Neural cell (in vitro differentiated cells): ENCODE data around the gene PINLYP. TPM values are rescaled to one million over a fixed set of nuclear protein-coding genes. Genes with fewer than 3 reads are reported as not detected.

ENCODE experiments used
- H2AFZ ChIP-seq: fragments of 200-600, 300-800 bp; sonication (generic), shearing (Covaris generic); 2 replicates; pipeline ENCODE4 v1.6.0; 2014; ENCODE audit warnings: low read depth, mild to moderate bottlenecking, antibody characterized with exemption, low read length, moderate library complexity
- H3F3A ChIP-seq: fragments of 200-600 bp; shearing (Covaris generic); 2 replicates; pipeline ENCODE4 v1.6.1; 2016; ENCODE audit warnings: mild to moderate bottlenecking, moderate library complexity, mixed read lengths, antibody characterized with exemption, low read length; ENCODE audit not compliant: insufficient read depth, poor library complexity, severe bottlenecking
- H3K27ac ChIP-seq: fragments of 200-600, 300-800 bp; sonication (generic), shearing (Covaris generic); 2 replicates; pipeline ENCODE4 v1.5.1; 2014; ENCODE audit warnings: mild to moderate bottlenecking, low read length, moderate library complexity
- H3K27me3 ChIP-seq: fragments of 300-800, 200-600 bp; sonication (generic), shearing (Covaris generic); 2 replicates; pipeline ENCODE4 v1.6.0; 2014; ENCODE audit warnings: mild to moderate bottlenecking, low read depth, low read length, moderate library complexity; ENCODE audit not compliant: insufficient read depth
- H3K36me3 ChIP-seq: fragments of 300-800, 200-600 bp; sonication (generic), shearing (Covaris generic); 2 replicates; pipeline ENCODE4 v1.5.1; 2014; ENCODE audit warnings: mild to moderate bottlenecking, antibody characterized with exemption, low read length, moderate library complexity; ENCODE audit not compliant: insufficient read depth
- H3K4me2 ChIP-seq: fragments of 300-800, 200-600 bp; sonication (generic), shearing (Covaris generic); 2 replicates; pipeline ENCODE4 v1.6.0; 2014; ENCODE audit warnings: mild to moderate bottlenecking, low read length
- H3K4me3 ChIP-seq: fragments of 300-800, 200-600 bp; sonication (generic), shearing (Covaris generic); 2 replicates; pipeline ENCODE4 v1.5.1; 2014; ENCODE audit warnings: mild to moderate bottlenecking, low read length, moderate library complexity
- H3K79me2 ChIP-seq: fragments of 200-600 bp; shearing (Covaris generic); replicated peaks from 2 replicates; pipeline ENCODE4 v1.6.0; 2014; ENCODE audit warnings: mild to moderate bottlenecking, low read length, moderate library complexity; ENCODE audit not compliant: insufficient read depth
- H3K9ac ChIP-seq: fragments of 300-800, 200-600 bp; sonication (generic), shearing (Covaris generic); 2 replicates; pipeline ENCODE4 v1.6.1; 2016; ENCODE audit warnings: mild to moderate bottlenecking, low read length, mixed read lengths
- H3K9me2 ChIP-seq: fragments of 200-600 bp; shearing (Covaris generic); 2 replicates; pipeline ENCODE4 v1.6.1; 2016; ENCODE audit warnings: mild to moderate bottlenecking, low read length, mixed read lengths; ENCODE audit not compliant: insufficient read depth
- H3K9me3 ChIP-seq: fragments of 200-600, 300-800 bp; sonication (generic), shearing (Covaris generic); 2 replicates; pipeline ENCODE4 v1.6.1; 2016; ENCODE audit warnings: mild to moderate bottlenecking, mixed run types, low read length, moderate library complexity, mixed read lengths
- H4K20me1 ChIP-seq: fragments of 200-600 bp; shearing (Covaris generic); 2 replicates; pipeline ENCODE4 v1.6.1; 2016; ENCODE audit warnings: mild to moderate bottlenecking, mixed run types; ENCODE audit not compliant: insufficient read depth
- CTCF ChIP-seq: fragments of 450-650 bp; IDR thresholded peaks from 2 replicates; pipeline ENCODE4 v1.5.1; 2014; ENCODE audit warnings: antibody characterized with exemption, mild to moderate bottlenecking, moderate library complexity; ENCODE audit not compliant: poor library complexity, severe bottlenecking
- EP300 ChIP-seq: fragments of 450-650 bp; conservative IDR thresholded peaks from 2 replicates; pipeline ENCODE4 v1.6.1; 2014; ENCODE audit warnings: antibody characterized with exemption, mild to moderate bottlenecking, moderate library complexity; ENCODE audit not compliant: poor library complexity, severe bottlenecking
- EZH2 ChIP-seq: fragments of 200-600, 300-800 bp; shearing (Covaris generic), sonication (generic); IDR thresholded peaks from 2 replicates; pipeline ENCODE4 v1.6.1; 2014; ENCODE audit warnings: antibody characterized with exemption, low read length, borderline replicate concordance, mild to moderate bottlenecking; ENCODE audit not compliant: insufficient read depth, poor library complexity, severe bottlenecking
- MXI1 ChIP-seq: fragments of 450-650 bp; conservative IDR thresholded peaks from 2 replicates; pipeline ENCODE4 v1.6.1; 2014; ENCODE audit warnings: antibody characterized with exemption, mild to moderate bottlenecking; ENCODE audit not compliant: poor library complexity, severe bottlenecking
- POLR2AphosphoS5 ChIP-seq: IDR thresholded peaks from 2 replicates; pipeline ENCODE4 v1.6.1; 2012
- RAD21 ChIP-seq: fragments of 450-650 bp; conservative IDR thresholded peaks from 2 replicates; pipeline ENCODE4 v1.6.1; 2014; ENCODE audit warnings: antibody characterized with exemption, mild to moderate bottlenecking, moderate library complexity
- SMC3 ChIP-seq: fragments of 450-650 bp; conservative IDR thresholded peaks from 2 replicates; pipeline ENCODE4 v1.6.1; 2014; ENCODE audit warnings: antibody characterized with exemption, mild to moderate bottlenecking, moderate library complexity; ENCODE audit not compliant: poor library complexity
- TAF1 ChIP-seq: IDR thresholded peaks from 2 replicates; pipeline ENCODE4 v1.6.1; 2012; ENCODE audit warnings: low read depth
- polyA plus RNA-seq: library from polyadenylated mRNA; depleted of rRNA; stranded (reverse); fragments of >200 nt; gene quantifications from 2 replicates; pipeline ENCODE4 v1.2.3, GENCODE V29; 2014
- TF ChIP-seq, protein P1 (sequence below): IDR thresholded peaks from 2 replicates; pipeline ENCODE4 v1.6.1; 2012; ENCODE audit warnings: borderline replicate concordance

PINLYP gene
- polyA plus RNA-seq, 1 donor from 2014 or later = 1.9 TPM

DNA sequence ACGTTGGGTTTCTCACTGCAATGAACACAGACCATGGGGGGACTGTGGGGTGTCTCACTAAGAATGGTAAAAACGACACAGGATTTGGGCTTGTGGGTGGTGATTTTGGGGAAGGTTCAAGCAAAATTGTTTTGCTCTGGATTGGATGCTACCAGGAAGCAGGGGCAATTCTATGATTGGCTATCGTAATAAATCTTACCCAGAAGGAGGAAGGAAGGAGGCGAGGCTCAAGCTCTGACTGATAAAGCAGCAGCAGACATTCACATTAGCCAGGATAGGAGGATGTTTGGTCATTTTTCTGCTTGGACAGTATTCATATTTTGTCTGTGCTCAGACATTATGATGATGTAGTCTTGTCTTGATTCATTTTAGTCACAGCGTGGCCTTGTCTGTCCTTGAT is 22.3 kb downstream of the PINLYP start:
- H4K20me1 ChIP-seq = peaks cover 4% of the 10 kb centered on the region
- H3K4me3 ChIP-seq = peak overlapping the region; percentile 99
- H3K27ac ChIP-seq = no peak overlapping the region
- no peaks in the 10 kb centered on the region for H3K9me3 ChIP-seq
- H3K79me2 ChIP-seq = peaks cover 42% of the 10 kb centered on the region
- H2AFZ ChIP-seq = no peak overlapping the region
- H3K36me3 ChIP-seq = no peaks in the 10 kb centered on the region
- H3K27me3 ChIP-seq = no peaks in the 10 kb centered on the region
- H3K9ac ChIP-seq = peak overlapping the region; percentile 99
- no peaks in the 10 kb centered on the region for H3K9me2 ChIP-seq
- H3F3A ChIP-seq = no peaks in the 10 kb centered on the region
- peak overlapping the region; percentile 95 for H3K4me2 ChIP-seq
- TF ChIP-seq RAD21 (no peak), SMC3 (no peak), POLR2AphosphoS5 (no peak), MXI1 (no peak), EP300 (no peak), TAF1 (no peak), CTCF (no peak), EZH2 (no peak)
- TF ChIP-seq, protein P1, sequence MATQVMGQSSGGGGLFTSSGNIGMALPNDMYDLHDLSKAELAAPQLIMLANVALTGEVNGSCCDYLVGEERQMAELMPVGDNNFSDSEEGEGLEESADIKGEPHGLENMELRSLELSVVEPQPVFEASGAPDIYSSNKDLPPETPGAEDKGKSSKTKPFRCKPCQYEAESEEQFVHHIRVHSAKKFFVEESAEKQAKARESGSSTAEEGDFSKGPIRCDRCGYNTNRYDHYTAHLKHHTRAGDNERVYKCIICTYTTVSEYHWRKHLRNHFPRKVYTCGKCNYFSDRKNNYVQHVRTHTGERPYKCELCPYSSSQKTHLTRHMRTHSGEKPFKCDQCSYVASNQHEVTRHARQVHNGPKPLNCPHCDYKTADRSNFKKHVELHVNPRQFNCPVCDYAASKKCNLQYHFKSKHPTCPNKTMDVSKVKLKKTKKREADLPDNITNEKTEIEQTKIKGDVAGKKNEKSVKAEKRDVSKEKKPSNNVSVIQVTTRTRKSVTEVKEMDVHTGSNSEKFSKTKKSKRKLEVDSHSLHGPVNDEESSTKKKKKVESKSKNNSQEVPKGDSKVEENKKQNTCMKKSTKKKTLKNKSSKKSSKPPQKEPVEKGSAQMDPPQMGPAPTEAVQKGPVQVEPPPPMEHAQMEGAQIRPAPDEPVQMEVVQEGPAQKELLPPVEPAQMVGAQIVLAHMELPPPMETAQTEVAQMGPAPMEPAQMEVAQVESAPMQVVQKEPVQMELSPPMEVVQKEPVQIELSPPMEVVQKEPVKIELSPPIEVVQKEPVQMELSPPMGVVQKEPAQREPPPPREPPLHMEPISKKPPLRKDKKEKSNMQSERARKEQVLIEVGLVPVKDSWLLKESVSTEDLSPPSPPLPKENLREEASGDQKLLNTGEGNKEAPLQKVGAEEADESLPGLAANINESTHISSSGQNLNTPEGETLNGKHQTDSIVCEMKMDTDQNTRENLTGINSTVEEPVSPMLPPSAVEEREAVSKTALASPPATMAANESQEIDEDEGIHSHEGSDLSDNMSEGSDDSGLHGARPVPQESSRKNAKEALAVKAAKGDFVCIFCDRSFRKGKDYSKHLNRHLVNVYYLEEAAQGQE = no peak

- TF ChIP-seq POLR2AphosphoS5 = no peak
- no peak for TF ChIP-seq EP300
- no peak for TF ChIP-seq SMC3
- no peak for TF ChIP-seq TAF1
- TF ChIP-seq MXI1 = no peak
- TF ChIP-seq CTCF = no peak
- TF ChIP-seq, protein P1 = no peak
- TF ChIP-seq EZH2 = no peak
- TF ChIP-seq RAD21 = no peak
- Histone ChIP-seq H2AFZ (no peak overlapping the region), H3K9me3 (no peaks in the 10 kb centered on the region), H3K9me2 (no peaks in the 10 kb centered on the region), H4K20me1 (peaks cover 4% of the 10 kb centered on the region), H3K27ac (no peak overlapping the region), H3K4me2 (no peak overlapping the region), H3K79me2 (peaks cover 36% of the 10 kb centered on the region), H3K9ac (no peak overlapping the region), H3K36me3 (no peaks in the 10 kb centered on the region), H3F3A (no peaks in the 10 kb centered on the region), H3K27me3 (no peaks in the 10 kb centered on the region), H3K4me3 (peak overlapping the region; percentile 99)
Observed at GRCh38 chr19:43598445-43599240, 23.0 kb downstream of the PINLYP start.
